Embryonic facial prominence (tissue), 1 donor: Measurements from ENCODE around the gene ITGB4.

ENCODE experiments used
- DNase-seq: peaks from one replicate; pipeline ENCODE4 v3.0.0-alpha.2; 2016; ENCODE audit errors: extremely low spot score

ITGB4 gene

GRCh38 chr17:75785016-75785890 is 64.0 kb downstream of the ITGB4 start:
- DNase-seq, result peak; percentile 87

GRCh38 chr17:75791254-75791653 is 70.0 kb downstream of the ITGB4 start:
- no peak for DNase-seq

GRCh38 chr17:75793460-75793859 is 72.2 kb downstream of the ITGB4 start:
- no peak for DNase-seq

GRCh38 chr17:75795820-75796607 is 74.8 kb downstream of the ITGB4 start:
- no peak for DNase-seq

DNA sequence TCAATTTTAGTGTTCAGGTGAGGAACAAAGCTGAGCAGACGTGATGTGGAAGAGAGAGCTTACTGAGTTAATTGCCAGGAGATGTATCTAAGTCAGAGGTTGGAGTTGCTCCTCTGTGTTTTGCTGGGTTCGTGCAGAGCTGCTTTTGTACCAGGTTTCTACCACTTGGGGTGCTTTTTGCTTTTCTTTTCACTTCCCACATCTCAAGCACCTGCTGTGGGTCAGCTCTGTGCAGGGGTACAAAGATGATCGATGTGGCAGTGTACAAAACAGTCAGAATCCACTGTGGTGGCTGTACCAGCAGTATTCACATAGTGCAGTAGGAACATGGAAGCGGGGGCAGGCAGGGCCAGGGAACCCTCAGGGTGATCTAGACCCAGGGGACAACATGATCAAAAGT is 78.1 kb downstream of the ITGB4 start:
- DNase-seq, result no peak

- DNase-seq, result no peak
Measured at GRCh38 chr17:75803883-75804282, 82.6 kb downstream of the ITGB4 start.

DNA sequence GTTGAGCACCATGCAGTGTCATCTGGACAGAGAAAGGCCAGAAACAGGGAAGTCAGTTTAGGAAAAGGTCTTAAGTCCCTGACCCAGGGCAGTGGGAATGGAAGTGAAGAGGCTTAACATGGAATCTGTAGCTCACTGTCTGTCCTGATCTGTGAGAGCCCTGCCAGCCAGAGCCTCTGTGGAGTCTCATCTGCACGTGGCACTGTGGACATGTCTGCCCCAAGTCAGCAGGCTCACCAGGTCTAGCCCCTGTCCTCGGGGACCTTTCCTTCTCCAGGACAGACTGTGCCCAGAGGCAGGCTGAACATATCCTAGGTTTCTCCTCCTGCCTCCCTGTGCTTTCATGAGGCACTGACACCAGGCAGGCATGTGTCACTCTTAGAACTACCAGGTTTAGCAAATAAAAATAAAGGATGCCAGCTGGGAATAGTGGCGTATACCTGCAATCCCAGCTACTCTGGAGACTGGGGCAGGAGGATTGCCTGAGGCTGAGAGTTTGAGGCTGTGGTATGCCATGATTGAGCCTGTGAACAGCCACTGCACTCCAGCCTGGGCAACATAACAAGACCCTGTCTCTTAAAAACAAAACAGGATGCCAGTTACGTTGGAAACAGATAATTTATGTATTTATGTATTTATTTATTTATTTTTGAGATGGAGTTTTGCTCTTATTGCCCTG is 85.7 kb downstream of the ITGB4 start:
- DNase-seq, result no peak
